Measurements from ENCODE around the gene GMPS. TPM values are rescaled to one million over a fixed set of nuclear protein-coding genes. Genes with fewer than 3 reads are reported as not detected.
A peak's percentile ranks its signal among the peaks of the same experiment; 100 is the strongest.

The GMPS gene
- total and polyA plus RNA-seq, 2 of the 13 experiments (the other 11 are each of a cell fraction or from before 2014, with no cell fraction given), result 29.6 to 85.5 TPM

DNA sequence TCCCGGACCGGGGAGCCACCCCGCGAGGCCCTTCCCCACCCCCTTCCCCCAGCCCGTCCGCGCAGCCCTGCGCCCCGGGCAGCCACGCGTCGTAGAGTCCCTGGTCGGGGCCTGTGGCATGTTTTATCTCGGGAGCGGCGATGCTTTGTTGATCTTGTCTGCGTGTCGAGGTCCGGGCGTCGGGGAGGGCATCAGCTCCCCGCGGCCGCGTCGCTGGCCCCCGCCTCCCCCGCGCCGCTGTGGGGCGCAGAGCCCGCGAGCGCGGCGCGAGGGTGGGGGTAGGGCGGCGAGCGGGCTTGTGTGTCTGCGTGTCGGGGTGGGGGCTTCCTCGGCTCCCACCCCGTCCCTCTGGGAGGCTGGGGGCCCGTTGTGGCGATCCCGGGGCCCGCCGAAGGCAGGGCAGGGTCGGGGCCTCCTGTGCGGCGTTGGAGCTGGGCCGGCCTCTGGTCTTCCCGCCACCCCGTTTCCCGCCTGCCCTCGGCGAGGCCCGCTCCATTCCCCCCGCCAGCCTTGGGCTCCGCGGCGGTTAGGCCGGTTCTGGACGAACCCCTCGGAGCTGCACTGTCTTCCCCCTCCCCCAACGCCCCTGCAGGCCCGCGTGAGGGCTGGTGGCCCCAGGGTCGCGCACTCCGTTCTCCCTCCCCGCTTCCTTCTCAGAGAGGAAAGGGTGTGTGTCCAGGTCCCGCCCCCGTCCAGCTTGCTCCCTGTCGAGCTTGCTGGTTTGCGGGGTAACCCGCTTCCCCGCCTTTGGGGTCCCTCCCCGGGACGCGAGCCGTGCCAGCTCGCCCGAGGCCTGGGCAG lies 695 bp downstream of the GMPS start (continued):
- TF ChIP-seq, protein P1, sequence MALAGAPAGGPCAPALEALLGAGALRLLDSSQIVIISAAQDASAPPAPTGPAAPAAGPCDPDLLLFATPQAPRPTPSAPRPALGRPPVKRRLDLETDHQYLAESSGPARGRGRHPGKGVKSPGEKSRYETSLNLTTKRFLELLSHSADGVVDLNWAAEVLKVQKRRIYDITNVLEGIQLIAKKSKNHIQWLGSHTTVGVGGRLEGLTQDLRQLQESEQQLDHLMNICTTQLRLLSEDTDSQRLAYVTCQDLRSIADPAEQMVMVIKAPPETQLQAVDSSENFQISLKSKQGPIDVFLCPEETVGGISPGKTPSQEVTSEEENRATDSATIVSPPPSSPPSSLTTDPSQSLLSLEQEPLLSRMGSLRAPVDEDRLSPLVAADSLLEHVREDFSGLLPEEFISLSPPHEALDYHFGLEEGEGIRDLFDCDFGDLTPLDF (CRISPR knock-in tag; IDR thresholded peaks at IDR 0.05), result 0 out of 2 replicates have a peak, but pooled peaks have one; percentile 14
- 0 out of 2 replicates have a peak, but pooled peaks have one; percentile 50 for TF ChIP-seq ZNF235 (CRISPR knock-in tag; IDR thresholded peaks at IDR 0.05; ENCODE audit: borderline replicate concordance)
- TF ChIP-seq ZNF780A (CRISPR knock-in tag; IDR thresholded peaks at IDR 0.05), result peak; percentile 66; the same call in 1 of the 2 replicates
- 0 out of 4 replicates have a peak, but pooled peaks of 1 of the 2 experiments have one; percentile 28 for TF ChIP-seq POLR2A (IDR thresholded peaks at IDR 0.05; ENCODE audit: insufficient read depth in 1 of 2, low read depth in 2 of 2, low read length in 2 of 2)
- TF ChIP-seq NR2F1 (CRISPR knock-in tag; IDR thresholded peaks at IDR 0.05), result no peak
- TF ChIP-seq, protein P2, sequence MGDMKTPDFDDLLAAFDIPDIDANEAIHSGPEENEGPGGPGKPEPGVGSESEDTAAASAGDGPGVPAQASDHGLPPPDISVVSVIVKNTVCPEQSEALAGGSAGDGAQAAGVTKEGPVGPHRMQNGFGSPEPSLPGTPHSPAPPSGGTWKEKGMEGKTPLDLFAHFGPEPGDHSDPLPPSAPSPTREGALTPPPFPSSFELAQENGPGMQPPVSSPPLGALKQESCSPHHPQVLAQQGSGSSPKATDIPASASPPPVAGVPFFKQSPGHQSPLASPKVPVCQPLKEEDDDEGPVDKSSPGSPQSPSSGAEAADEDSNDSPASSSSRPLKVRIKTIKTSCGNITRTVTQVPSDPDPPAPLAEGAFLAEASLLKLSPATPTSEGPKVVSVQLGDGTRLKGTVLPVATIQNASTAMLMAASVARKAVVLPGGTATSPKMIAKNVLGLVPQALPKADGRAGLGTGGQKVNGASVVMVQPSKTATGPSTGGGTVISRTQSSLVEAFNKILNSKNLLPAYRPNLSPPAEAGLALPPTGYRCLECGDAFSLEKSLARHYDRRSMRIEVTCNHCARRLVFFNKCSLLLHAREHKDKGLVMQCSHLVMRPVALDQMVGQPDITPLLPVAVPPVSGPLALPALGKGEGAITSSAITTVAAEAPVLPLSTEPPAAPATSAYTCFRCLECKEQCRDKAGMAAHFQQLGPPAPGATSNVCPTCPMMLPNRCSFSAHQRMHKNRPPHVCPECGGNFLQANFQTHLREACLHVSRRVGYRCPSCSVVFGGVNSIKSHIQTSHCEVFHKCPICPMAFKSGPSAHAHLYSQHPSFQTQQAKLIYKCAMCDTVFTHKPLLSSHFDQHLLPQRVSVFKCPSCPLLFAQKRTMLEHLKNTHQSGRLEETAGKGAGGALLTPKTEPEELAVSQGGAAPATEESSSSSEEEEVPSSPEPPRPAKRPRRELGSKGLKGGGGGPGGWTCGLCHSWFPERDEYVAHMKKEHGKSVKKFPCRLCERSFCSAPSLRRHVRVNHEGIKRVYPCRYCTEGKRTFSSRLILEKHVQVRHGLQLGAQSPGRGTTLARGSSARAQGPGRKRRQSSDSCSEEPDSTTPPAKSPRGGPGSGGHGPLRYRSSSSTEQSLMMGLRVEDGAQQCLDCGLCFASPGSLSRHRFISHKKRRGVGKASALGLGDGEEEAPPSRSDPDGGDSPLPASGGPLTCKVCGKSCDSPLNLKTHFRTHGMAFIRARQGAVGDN (CRISPR knock-in tag; IDR thresholded peaks at IDR 0.05), result peak; percentile 73
- TF ChIP-seq ZNF761 (CRISPR knock-in tag; conservative IDR thresholded peaks at IDR 0.05), result peak; percentile 20; the same call in 1 of the 2 replicates
- peak; percentile 78 for TF ChIP-seq ZSCAN21 (CRISPR knock-in tag; IDR thresholded peaks at IDR 0.05; ENCODE audit: borderline replicate concordance)
- TF ChIP-seq, protein P3, sequence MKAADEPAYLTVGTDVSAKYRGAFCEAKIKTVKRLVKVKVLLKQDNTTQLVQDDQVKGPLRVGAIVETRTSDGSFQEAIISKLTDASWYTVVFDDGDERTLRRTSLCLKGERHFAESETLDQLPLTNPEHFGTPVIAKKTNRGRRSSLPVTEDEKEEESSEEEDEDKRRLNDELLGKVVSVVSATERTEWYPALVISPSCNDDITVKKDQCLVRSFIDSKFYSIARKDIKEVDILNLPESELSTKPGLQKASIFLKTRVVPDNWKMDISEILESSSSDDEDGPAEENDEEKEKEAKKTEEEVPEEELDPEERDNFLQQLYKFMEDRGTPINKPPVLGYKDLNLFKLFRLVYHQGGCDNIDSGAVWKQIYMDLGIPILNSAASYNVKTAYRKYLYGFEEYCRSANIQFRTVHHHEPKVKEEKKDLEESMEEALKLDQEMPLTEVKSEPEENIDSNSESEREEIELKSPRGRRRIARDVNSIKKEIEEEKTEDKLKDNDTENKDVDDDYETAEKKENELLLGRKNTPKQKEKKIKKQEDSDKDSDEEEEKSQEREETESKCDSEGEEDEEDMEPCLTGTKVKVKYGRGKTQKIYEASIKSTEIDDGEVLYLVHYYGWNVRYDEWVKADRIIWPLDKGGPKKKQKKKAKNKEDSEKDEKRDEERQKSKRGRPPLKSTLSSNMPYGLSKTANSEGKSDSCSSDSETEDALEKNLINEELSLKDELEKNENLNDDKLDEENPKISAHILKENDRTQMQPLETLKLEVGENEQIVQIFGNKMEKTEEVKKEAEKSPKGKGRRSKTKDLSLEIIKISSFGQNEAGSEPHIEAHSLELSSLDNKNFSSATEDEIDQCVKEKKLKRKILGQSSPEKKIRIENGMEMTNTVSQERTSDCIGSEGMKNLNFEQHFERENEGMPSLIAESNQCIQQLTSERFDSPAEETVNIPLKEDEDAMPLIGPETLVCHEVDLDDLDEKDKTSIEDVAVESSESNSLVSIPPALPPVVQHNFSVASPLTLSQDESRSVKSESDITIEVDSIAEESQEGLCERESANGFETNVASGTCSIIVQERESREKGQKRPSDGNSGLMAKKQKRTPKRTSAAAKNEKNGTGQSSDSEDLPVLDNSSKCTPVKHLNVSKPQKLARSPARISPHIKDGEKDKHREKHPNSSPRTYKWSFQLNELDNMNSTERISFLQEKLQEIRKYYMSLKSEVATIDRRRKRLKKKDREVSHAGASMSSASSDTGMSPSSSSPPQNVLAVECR (CRISPR knock-in tag; IDR thresholded peaks at IDR 0.05; ENCODE audit: borderline replicate concordance), result peak; percentile 47; the same call in 1 of the 2 replicates
- TF ChIP-seq ERF (CRISPR knock-in tag; IDR thresholded peaks at IDR 0.05), result 0 out of 2 replicates have a peak, but pooled peaks have one; percentile 32
- TF ChIP-seq, protein P4, sequence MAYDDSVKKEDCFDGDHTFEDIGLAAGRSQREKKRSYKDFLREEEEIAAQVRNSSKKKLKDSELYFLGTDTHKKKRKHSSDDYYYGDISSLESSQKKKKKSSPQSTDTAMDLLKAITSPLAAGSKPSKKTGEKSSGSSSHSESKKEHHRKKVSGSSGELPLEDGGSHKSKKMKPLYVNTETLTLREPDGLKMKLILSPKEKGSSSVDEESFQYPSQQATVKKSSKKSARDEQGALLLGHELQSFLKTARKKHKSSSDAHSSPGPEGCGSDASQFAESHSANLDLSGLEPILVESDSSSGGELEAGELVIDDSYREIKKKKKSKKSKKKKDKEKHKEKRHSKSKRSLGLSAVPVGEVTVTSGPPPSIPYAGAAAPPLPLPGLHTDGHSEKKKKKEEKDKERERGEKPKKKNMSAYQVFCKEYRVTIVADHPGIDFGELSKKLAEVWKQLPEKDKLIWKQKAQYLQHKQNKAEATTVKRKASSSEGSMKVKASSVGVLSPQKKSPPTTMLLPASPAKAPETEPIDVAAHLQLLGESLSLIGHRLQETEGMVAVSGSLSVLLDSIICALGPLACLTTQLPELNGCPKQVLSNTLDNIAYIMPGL (CRISPR knock-in tag; IDR thresholded peaks at IDR 0.05; ENCODE audit: borderline replicate concordance in 1 of 2, low read depth in 1 of 2), result peak; percentile 44 to 72
